Lung (tissue), 12 donors: ENCODE measurements around the gene ASTL. TPM values are rescaled to one million over a fixed set of nuclear protein-coding genes. Genes with fewer than 3 reads are reported as not detected.
A peak's percentile ranks its signal among the peaks of the same experiment; 100 is the strongest.
"Not testable (repeated sequence)": the region's sequence is repeated elsewhere in the genome, so short reads cannot be mapped to it uniquely, and the experiment has no call there.

Source experiments
- ATAC-seq: fragments of 200-7000 bp; cut with Tn5 transposase; one replicate; pipeline ENCODE4 v1.9.1; 2020; ENCODE audit warnings: moderate number of reproducible peaks; ENCODE audit not compliant: insufficient read depth, low FRiP score
- DNase-seq, 3 donors: peaks; one replicate each; pipeline ENCODE4 v3.0.0-alpha.2; 2013 to 2017
- H3K27ac ChIP-seq, 2 donors: one replicate each; pipeline ENCODE4 v1.5.1; 2013; ENCODE audit warnings: mild to moderate bottlenecking in 2 of 2, moderate library complexity in 2 of 2, control low read depth in 1 of 2, inconsistent platforms in 1 of 2, low read depth in 1 of 2, low read length in 1 of 2
- H3K27me3 ChIP-seq, 3 donors: one replicate each; pipeline ENCODE4 v1.5.1; 2013; ENCODE audit warnings: low read length in 2 of 3; ENCODE audit not compliant: control insufficient read depth in 3 of 3, insufficient read depth in 3 of 3
- H3K36me3 ChIP-seq, 4 donors: one replicate each; pipeline ENCODE4 v1.5.1; 2013; ENCODE audit warnings: low read length in 4 of 4, mild to moderate bottlenecking in 1 of 4, moderate library complexity in 1 of 4; ENCODE audit not compliant: control insufficient read depth in 4 of 4, insufficient read depth in 4 of 4
- H3K4me1 ChIP-seq, 5 donors: one replicate each; pipeline ENCODE4 v1.5.1; 2013; ENCODE audit warnings: low read length in 5 of 5, mild to moderate bottlenecking in 2 of 5, moderate library complexity in 1 of 5; ENCODE audit not compliant: control insufficient read depth in 5 of 5, insufficient read depth in 5 of 5
- H3K4me3 ChIP-seq: one replicate; pipeline ENCODE4 v1.5.1; 2013; ENCODE audit warnings: mild to moderate bottlenecking, control low read depth, moderate library complexity
- H3K9ac ChIP-seq, 2 donors: one replicate each; pipeline ENCODE4 v1.5.1; 2013; ENCODE audit warnings: low read length in 2 of 2, control low read depth in 1 of 2; ENCODE audit not compliant: insufficient read depth in 1 of 2
- H3K9me3 ChIP-seq, 4 donors: one replicate each; pipeline ENCODE4 v1.5.1; 2013; ENCODE audit warnings: low read length in 3 of 4, mild to moderate bottlenecking in 1 of 4, moderate library complexity in 1 of 4; ENCODE audit not compliant: control insufficient read depth in 4 of 4, insufficient read depth in 3 of 4
- CTCF ChIP-seq: IDR thresholded peaks from 2 replicates; pipeline ENCODE4 v1.5.1; 2012; ENCODE audit warnings: mild to moderate bottlenecking; ENCODE audit errors: control extremely low read depth, extremely low read depth
- WGBS, 2 donors: extraction: QIAGEN DNeasy Blood & Tissue Kit; methylation state at CpG; one replicate each; pipeline ENCODE4 v1.1.7; 2013; 5-methylcytosine and 5-hydroxymethylcytosine counted together
- polyA plus RNA-seq, 2 donors: library from polyadenylated mRNA; stranded (reverse); fragments of 200-250 nt; gene quantifications; one replicate each; pipeline ENCODE4 v1.2.1, GENCODE V29; 2013
- total RNA-seq, 2 donors: library from RNA; depleted of rRNA in 1 of 2; stranded (reverse); fragments of >200 nt in 1 of 2; gene quantifications; one replicate each; pipeline ENCODE4 v1.2.1, GENCODE V29; 2014 to 2021
- donor health status: control.
- donor health status: control.
- donor health status: Bipolar disorder and iron deficiency.
- donor health status: healthy.
- donor health status: DM: yes; HTN: yes; CAD: no.

Gene ASTL
- total and polyA plus RNA-seq, 4 donors: 0.14 to 0.34 TPM; not detected in 2

GRCh38 chr2:96085541-96086355, 52.6 kb downstream of the ASTL start:
- no peak for ATAC-seq
- WGBS, 2 donors: 92 to 98% methylated on average over 12 of the region's 12 CpGs

GRCh38 chr2:96084858-96085518, 53.3 kb downstream of the ASTL start:
- WGBS, 2 donors: 68 to 87% methylated on average over 5 to 7 of the region's 7 CpGs
- not testable (repeated sequence) for H3K9ac ChIP-seq, H3K36me3 ChIP-seq, H3K27me3 ChIP-seq, ATAC-seq, H3K4me3 ChIP-seq, H3K9me3 ChIP-seq, H3K27ac ChIP-seq
- DNase-seq: peak in 1 of 3 donors; percentile 2
- peaks cover 0 to 14% (median 0%) of the 10 kb centered on the region in 5 donors for H3K4me1 ChIP-seq

More at GRCh38 chr2:96085541-96086355, 52.6 kb downstream of the ASTL start:
- Histone ChIP-seq H3K4me3 (no peak overlapping the region), H3K9me3 (no peaks in the 10 kb centered on the region), H3K27me3 (no peaks in the 10 kb centered on the region), H3K4me1 (peaks cover 0 to 14% (median 0%) of the 10 kb centered on the region in 5 donors), H3K27ac (no peak overlapping the region), H3K36me3 (no peaks in the 10 kb centered on the region), H3K9ac (no peak overlapping the region)
- TF ChIP-seq CTCF: no peak
- DNase-seq: peak in 1 of 3 donors; percentile 5

- no peak overlapping the region for H3K9ac ChIP-seq
- no peak for TF ChIP-seq CTCF
- H3K27ac ChIP-seq: no peak overlapping the region
- no peaks in the 10 kb centered on the region for H3K9me3 ChIP-seq
- 90 to 95% methylated on average over 22 of the region's 22 CpGs for WGBS, 2 donors
- no peak for ATAC-seq
- peak in 1 of 3 donors; percentile 7 for DNase-seq
- H3K4me1 ChIP-seq: peaks cover 0 to 10% (median 0%) of the 10 kb centered on the region in 5 donors
- no peaks in the 10 kb centered on the region for H3K27me3 ChIP-seq
- H3K36me3 ChIP-seq: no peaks in the 10 kb centered on the region
- no peak overlapping the region for H3K4me3 ChIP-seq
These were observed 54.1 kb downstream of the ASTL start for GRCh38 chr2:96083989-96084857.
